Measurements from ENCODE around the gene LIG1.

Gene LIG1

DNA sequence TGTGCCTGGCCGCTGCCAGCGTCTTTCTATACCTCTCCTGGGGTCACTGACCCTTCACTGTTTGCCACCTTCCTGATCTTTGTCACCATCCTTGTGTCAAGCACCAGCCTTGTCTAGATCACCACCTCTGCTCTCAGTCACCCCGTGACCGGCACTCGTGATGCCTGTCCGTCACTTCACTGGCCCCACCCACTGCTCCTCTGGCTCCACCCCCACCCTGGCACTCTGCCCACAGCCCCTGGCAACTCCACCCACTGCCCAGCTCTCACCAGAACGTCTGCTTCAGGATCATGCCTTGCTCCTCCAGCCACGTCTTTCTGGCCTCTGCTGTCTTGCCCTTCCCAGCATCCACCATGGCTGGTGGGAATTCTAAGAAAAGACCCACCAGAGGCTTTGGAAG, 34.7 kb downstream of the LIG1 start:
- H3K4me3 ChIP-seq (ENCODE audit: low read depth, low read length): no peak overlapping the region
- no peak for DNase-seq (ENCODE audit: low read depth, low spot score)
- TF ChIP-seq, protein P1, sequence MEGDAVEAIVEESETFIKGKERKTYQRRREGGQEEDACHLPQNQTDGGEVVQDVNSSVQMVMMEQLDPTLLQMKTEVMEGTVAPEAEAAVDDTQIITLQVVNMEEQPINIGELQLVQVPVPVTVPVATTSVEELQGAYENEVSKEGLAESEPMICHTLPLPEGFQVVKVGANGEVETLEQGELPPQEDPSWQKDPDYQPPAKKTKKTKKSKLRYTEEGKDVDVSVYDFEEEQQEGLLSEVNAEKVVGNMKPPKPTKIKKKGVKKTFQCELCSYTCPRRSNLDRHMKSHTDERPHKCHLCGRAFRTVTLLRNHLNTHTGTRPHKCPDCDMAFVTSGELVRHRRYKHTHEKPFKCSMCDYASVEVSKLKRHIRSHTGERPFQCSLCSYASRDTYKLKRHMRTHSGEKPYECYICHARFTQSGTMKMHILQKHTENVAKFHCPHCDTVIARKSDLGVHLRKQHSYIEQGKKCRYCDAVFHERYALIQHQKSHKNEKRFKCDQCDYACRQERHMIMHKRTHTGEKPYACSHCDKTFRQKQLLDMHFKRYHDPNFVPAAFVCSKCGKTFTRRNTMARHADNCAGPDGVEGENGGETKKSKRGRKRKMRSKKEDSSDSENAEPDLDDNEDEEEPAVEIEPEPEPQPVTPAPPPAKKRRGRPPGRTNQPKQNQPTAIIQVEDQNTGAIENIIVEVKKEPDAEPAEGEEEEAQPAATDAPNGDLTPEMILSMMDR (IDR thresholded peaks at IDR 0.05; ENCODE audit: low read depth, low read length): no peak
- in situ Hi-C loops (cut with HindIII; ENCODE audit: low sequenced_read_pairs): no loop called here

DNA sequence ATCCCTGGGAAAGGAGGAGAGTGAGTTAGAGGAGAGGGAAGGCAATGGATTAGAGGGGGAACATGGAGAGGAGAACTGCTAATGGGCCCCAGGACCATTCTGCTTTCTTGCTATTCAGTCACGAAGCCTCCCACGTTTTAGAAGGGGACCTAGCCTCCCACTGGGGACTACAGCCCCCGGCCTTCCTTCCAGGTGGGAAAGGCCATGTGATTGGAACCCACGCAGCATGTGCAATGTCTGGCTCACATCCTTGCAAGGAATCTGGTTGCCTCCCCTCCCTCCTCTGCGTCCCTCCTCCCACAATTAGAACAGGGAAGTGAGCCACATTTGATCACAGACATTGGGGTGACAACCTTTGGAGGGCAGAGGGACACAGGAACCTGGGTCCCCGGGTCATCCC, 37.0 kb downstream of the LIG1 start:
- no peak overlapping the region for H3K4me3 ChIP-seq (ENCODE audit: low read depth, low read length)
- in situ Hi-C loops (cut with HindIII; ENCODE audit: low sequenced_read_pairs): no loop called here
- no peak for DNase-seq (ENCODE audit: low read depth, low spot score)
- TF ChIP-seq, protein P1 (IDR thresholded peaks at IDR 0.05; ENCODE audit: low read depth, low read length): no peak

DNA sequence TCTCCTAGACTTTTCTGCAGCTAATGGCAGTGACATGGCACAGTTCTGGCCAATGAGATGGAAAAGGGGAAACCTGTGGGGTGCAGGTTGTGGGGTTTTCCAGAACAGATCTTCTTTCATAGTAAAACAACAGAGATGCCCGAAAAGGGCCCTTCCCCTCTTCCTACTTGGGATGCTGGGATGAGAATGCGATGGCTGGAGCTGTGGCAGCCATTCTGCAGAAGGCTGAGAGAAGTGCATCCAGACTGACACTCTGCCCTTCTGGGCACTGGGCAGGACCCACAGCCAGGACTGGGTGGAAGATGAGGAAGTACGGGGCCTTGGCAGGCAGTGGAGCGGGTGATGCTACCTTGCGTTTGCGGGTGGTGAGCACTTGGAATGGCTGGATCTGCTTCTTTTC, 42.6 kb downstream of the LIG1 start:
- no peak for DNase-seq (ENCODE audit: low read depth, low spot score)
- no peak overlapping the region for H3K4me3 ChIP-seq (ENCODE audit: low read depth, low read length)
- TF ChIP-seq, protein P1 (IDR thresholded peaks at IDR 0.05; ENCODE audit: low read depth, low read length): no peak
- in situ Hi-C loops (cut with HindIII; ENCODE audit: low sequenced_read_pairs): no loop called here

DNA sequence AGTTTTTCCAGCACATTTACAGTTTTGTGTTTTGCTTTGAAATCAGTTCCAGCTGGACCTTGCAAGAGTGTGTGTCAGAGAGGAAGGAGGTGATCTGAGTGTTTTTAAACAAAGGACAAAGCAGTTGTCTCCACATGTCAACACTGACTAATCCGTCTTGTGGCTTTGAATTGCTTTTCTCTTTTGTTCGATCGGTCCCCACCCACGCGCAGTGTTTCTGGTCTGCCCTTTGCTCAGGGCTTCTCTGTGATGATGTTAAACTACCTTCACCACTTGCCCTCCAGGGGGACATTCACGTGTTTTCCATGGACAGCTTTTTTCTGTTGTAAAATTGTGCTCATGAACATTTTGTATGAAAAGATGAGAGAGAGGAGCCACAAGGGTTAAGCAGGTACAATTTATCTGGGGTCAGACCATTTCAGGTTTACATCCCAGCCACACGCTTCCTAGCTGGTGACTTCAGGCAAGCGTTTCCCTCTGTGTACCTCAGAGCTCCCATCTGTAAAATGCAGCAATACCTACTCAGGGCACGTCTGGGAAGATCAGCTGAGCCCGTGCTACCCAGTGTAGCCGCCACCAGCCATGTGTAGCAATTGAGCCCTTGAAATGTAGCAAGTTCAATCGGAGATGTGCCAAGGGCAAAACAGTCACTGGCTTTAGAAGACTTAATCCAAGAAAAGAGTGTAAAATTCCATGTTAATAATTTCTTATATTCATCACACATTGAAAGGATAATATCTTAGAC, 46.1 kb downstream of the LIG1 start:
- H3K4me3 ChIP-seq (ENCODE audit: low read depth, low read length): no peak overlapping the region
- in situ Hi-C loops (cut with HindIII; ENCODE audit: low sequenced_read_pairs): no loop called here
- DNase-seq (ENCODE audit: low read depth, low spot score): peak; percentile 81
- TF ChIP-seq, protein P1 (IDR thresholded peaks at IDR 0.05; ENCODE audit: low read depth, low read length): peak; percentile 33

DNA sequence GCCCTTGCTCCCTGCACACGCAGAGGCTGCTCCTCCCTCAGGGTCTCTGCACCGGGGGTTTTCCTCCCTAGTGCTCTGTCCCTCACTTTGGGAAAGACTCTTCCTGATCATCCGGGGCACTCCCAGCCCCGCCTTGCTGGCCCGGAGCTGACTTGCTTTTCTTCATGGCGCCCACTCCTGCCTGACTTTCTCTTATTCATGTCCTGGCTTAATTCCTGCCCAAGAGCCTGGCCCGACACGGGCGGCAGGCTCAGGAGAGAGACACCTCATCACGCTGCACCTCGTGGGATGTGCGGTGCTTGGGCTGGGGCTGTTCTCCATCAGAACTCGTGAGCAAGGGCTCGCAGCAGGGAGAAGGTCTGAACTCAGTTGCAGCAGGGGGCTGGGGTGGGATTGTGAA, 47.7 kb downstream of the LIG1 start:
- TF ChIP-seq, protein P1 (IDR thresholded peaks at IDR 0.05; ENCODE audit: low read depth, low read length): no peak
- no peak for DNase-seq (ENCODE audit: low read depth, low spot score)
- in situ Hi-C loops (cut with HindIII; ENCODE audit: low sequenced_read_pairs): no loop called here
- H3K4me3 ChIP-seq (ENCODE audit: low read depth, low read length): no peak overlapping the region

DNA sequence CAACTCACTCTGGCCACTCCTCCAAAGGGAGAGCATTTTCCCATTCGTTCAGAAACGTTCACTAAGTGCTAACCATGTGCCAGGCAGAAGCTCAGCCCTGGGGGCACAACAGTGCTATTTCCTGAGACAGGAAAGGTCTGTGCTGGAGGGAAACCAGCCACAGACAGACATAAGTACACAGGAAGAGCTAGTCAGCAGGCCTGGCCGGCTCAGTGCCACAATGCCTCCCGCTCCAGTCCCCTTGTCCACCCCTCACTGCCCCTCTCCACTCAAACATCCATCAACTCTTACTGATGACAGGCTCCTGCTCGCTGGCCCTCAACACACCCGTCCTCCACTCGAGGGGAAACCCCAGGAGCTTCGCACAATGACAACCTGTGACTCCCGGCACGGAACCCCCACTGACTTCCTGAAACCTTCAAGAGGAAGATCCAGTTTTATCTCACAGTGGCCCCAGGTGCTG, 48.2 kb downstream of the LIG1 start:
- TF ChIP-seq, protein P1 (IDR thresholded peaks at IDR 0.05; ENCODE audit: low read depth, low read length): no peak
- peak; percentile 17 for DNase-seq (ENCODE audit: low read depth, low spot score)
- in situ Hi-C loops (cut with HindIII; ENCODE audit: low sequenced_read_pairs): no loop called here
- no peak overlapping the region for H3K4me3 ChIP-seq (ENCODE audit: low read depth, low read length)
